CD4-positive, alpha-beta memory T cell (primary cell): ENCODE results near the gene CD300LF. TPM values are rescaled to one million over a fixed set of nuclear protein-coding genes. Genes with fewer than 3 reads are reported as not detected.

Source experiments
- CTCF ChIA-PET: fragments of 350-600 bp; sonication (Branson Sonifier 250); formaldehyde crosslinking; loops from one replicate; lab custom pipeline; 2021; ENCODE audit warnings: inconsistent platforms; ENCODE audit not compliant: partially characterized antibody; lab: Charles Lee
- POLR2A ChIA-PET: fragments of 350-600 bp; sonication (Branson Sonifier 250); formaldehyde crosslinking; loops from one replicate; lab custom pipeline; 2021; ENCODE audit not compliant: partially characterized antibody; lab: Charles Lee
- DNase-seq, 5 donors: peaks; one replicate each; pipeline versions ENCODE4 v3.0.0 to v3.0.0-alpha.2; 2020 to 2022; ENCODE audit warnings: mixed read lengths in 1 of 5
- H3K27ac ChIP-seq: one replicate; pipeline ENCODE4 v1.7.0; 2013; ENCODE audit warnings: low read depth, low read length
- H3K27me3 ChIP-seq: 2 replicates; pipeline ENCODE4 v1.7.0; 2013; ENCODE audit warnings: mild to moderate bottlenecking, low read length, moderate library complexity; ENCODE audit not compliant: insufficient read depth
- H3K36me3 ChIP-seq: 2 replicates; pipeline ENCODE4 v1.7.0; 2013; ENCODE audit warnings: mild to moderate bottlenecking, low read length, moderate library complexity; ENCODE audit not compliant: insufficient read depth
- H3K4me1 ChIP-seq: 2 replicates; pipeline ENCODE4 v1.7.0; 2013; ENCODE audit warnings: mild to moderate bottlenecking, low read length, moderate library complexity; ENCODE audit not compliant: insufficient read depth
- H3K4me3 ChIP-seq, 2 donors: one replicate each; pipeline ENCODE4 v1.7.0; 2013; ENCODE audit warnings: low read length in 2 of 2, mild to moderate bottlenecking in 1 of 2
- H3K9me3 ChIP-seq, 2 donors: one replicate each; pipeline ENCODE4 v1.7.0; 2013; ENCODE audit warnings: low read length in 2 of 2, control low read depth in 1 of 2; ENCODE audit not compliant: control insufficient read depth in 1 of 2
- H3K27ac Mint-ChIP-seq, 7 donors: one replicate each; pipeline ENCODE4 v1.8.0; 2020 to 2021; ENCODE audit warnings: mixed read lengths in 7 of 7, mild to moderate bottlenecking in 6 of 7, inconsistent platforms in 3 of 7, moderate library complexity in 3 of 7
- H3K27me3 Mint-ChIP-seq, 2 donors: one replicate each; pipeline ENCODE4 v1.8.0; 2020 to 2021; ENCODE audit warnings: mixed read lengths in 2 of 2
- H3K36me3 Mint-ChIP-seq, 2 donors: one replicate each; pipeline ENCODE4 v1.8.0; 2020 to 2021; ENCODE audit warnings: mixed read lengths in 2 of 2, inconsistent platforms in 1 of 2, mild to moderate bottlenecking in 1 of 2
- H3K4me1 Mint-ChIP-seq, 4 donors: one replicate each; pipeline ENCODE4 v1.8.0; 2020 to 2021; ENCODE audit warnings: mixed read lengths in 4 of 4, mild to moderate bottlenecking in 1 of 4
- H3K4me3 Mint-ChIP-seq, 8 donors: one replicate each; pipeline ENCODE4 v1.8.0; 2020 to 2021; ENCODE audit warnings: mixed read lengths in 8 of 8, mild to moderate bottlenecking in 7 of 8, moderate library complexity in 6 of 8, inconsistent platforms in 3 of 8
- H3K9me3 Mint-ChIP-seq, 8 donors: one replicate each; pipeline ENCODE4 v1.8.0; 2020 to 2021; ENCODE audit warnings: mixed read lengths in 8 of 8, mild to moderate bottlenecking in 5 of 8, inconsistent platforms in 3 of 8, moderate library complexity in 1 of 8
- intact Hi-C: fragments of 100-400 bp; cut with micrococcal nuclease; formaldehyde crosslinking; loops from one replicate; pipeline ENCODE4 v1.15.1; 2023
- polyA plus RNA-seq, 2 donors: library from polyadenylated mRNA; unstranded; fragments of 300-500 nt; fragmentation: Illumina TruSeq; gene quantifications; one replicate each; pipeline ENCODE4 v1.2.3, GENCODE V29; 2021
- total RNA-seq, 2 experiments: library from RNA; stranded (reverse); gene quantifications; one replicate each; pipeline ENCODE4 v1.2.3, GENCODE V29; 2021

CD300LF gene
- total and polyA plus RNA-seq, 4 experiments from 2014 or later = 0.23 TPM; not detected in 3

DNA sequence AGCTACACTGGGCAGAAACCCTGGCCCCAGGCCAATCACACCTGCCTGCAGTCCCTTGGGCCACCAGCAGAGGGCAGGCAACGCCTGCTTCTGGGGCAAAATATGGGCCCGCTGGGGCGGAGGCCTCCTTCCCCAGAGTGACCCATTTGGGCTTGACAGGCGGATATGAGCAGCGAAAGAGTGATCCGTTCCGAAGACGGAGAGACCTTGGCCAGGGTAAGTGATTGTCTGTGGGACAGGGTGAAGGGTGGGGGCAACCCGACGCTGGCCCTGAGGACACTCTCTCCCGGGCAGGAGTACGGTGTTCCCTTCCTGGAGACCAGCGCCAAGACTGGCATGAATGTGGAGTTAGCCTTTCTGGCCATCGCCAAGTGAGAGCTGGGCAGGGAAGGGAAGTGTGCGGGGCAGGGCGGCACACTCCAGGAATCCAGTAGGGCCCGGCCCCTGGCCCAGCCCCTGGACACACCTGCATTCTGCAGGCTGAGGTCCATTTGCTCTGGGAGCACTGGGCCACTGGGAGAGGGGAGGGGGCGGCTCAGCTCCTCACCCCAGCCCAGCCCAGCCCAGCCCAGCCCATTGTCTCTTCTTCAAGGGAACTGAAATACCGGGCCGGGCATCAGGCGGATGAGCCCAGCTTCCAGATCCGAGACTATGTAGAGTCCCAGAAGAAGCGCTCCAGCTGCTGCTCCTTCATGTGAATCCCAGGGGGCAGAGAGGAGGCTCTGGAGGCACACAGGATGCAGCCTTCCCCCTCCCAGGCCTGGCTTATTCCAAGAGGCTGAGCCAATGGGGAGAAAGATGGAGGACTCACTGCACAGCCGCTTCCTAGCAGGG lies 32.2 kb upstream of the CD300LF start:
- Histone ChIP-seq H3K4me1 (peaks cover 80% of the 10 kb centered on the region), H3K27me3 (no peaks in the 10 kb centered on the region), H3K27ac (peak overlapping the region; percentile 49), H3K9me3 (no peaks in the 10 kb centered on the region), H3K4me3 (no peak overlapping the region), H3K36me3 (no peaks in the 10 kb centered on the region)
- no peaks in the 10 kb centered on the region for H3K9me3 Mint-ChIP-seq
- ChIA-PET POLR2A (interaction anchor here (0.8 to 20.4 kb wide), 11 partner anchors 7 to 128 kb away, joined by 3 to 489 read pairs (median 10); partner anchors contain the start of genes FDXR, NAT9 and RAB37), CTCF (interaction anchor here (0.8 to 4.6 kb wide), 20 partner anchors 8 to 216 kb away, joined by 3 to 144 read pairs (median 6); partner anchors contain the start of genes FDXR, GRIN2C, NAT9 and RAB37)
- peak overlapping the region in 6 of 7 donors; percentile 74 to 92 (median 89) for H3K27ac Mint-ChIP-seq
- peaks cover 7 to 8% of the 10 kb centered on the region in 2 donors for H3K36me3 Mint-ChIP-seq
- H3K27me3 Mint-ChIP-seq = no peaks in the 10 kb centered on the region
- intact Hi-C loops = loop anchor here (1.0 kb wide), 3 partner anchors 25 to 120 kb away; no protein-coding TSS in a partner anchor
- DNase-seq = peak; percentile 77 to 86 (median 80)
- peak overlapping the region in 7 of 8 donors; percentile 63 to 89 (median 74) for H3K4me3 Mint-ChIP-seq
- H3K4me1 Mint-ChIP-seq = peaks cover 47 to 81% (median 65%) of the 10 kb centered on the region in 4 donors

DNA sequence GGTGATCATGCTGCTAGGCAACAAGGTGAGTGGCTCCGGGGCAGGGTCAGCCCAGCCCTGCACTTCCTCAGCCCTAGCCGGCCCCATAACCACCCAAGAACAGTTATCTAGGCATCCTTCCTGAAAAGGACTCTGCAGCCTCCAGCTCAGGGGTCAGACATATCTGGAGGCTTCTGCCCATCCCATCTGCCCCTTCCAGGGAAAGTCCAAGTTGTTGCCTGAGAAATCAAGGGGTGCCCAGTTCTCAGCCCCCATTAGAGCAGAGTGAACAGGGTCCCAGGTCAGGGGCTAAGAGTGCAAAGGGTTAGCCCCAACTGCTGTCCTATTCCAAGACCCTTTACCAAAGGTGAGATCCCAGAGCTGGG lies 31.6 kb upstream of the CD300LF start:
- Mint-ChIP-seq H3K27ac (peak overlapping the region in 6 of 7 donors; percentile 74 to 92 (median 89)), H3K27me3 (no peaks in the 10 kb centered on the region), H3K4me1 (peaks cover 48 to 81% (median 68%) of the 10 kb centered on the region in 4 donors), H3K9me3 (no peaks in the 10 kb centered on the region), H3K36me3 (peaks cover 2 to 3% of the 10 kb centered on the region in 2 donors), H3K4me3 (peak overlapping the region in 7 of 8 donors; percentile 12 to 89 (median 74))
- H3K9me3 ChIP-seq = no peaks in the 10 kb centered on the region
- H3K36me3 ChIP-seq = no peaks in the 10 kb centered on the region
- DNase-seq = no peak
- H3K27me3 ChIP-seq = no peaks in the 10 kb centered on the region
- intact Hi-C loops = loop anchor here (1.0 kb wide), 3 partner anchors 26 to 121 kb away; no protein-coding TSS in a partner anchor
- H3K4me1 ChIP-seq = peaks cover 86% of the 10 kb centered on the region
- ChIA-PET CTCF (interaction anchor here (0.9 to 4.6 kb wide), 11 partner anchors 8 to 119 kb away, joined by 3 to 144 read pairs (median 58); partner anchors contain the start of genes GRIN2C, NAT9 and RAB37), POLR2A (interaction anchor here (0.6 to 20.4 kb wide), 7 partner anchors 7 to 128 kb away, joined by 3 to 489 read pairs (median 12); partner anchors contain the start of genes FDXR, NAT9 and RAB37)
- no peak overlapping the region for H3K4me3 ChIP-seq
- H3K27ac ChIP-seq = peak overlapping the region; percentile 49

DNA sequence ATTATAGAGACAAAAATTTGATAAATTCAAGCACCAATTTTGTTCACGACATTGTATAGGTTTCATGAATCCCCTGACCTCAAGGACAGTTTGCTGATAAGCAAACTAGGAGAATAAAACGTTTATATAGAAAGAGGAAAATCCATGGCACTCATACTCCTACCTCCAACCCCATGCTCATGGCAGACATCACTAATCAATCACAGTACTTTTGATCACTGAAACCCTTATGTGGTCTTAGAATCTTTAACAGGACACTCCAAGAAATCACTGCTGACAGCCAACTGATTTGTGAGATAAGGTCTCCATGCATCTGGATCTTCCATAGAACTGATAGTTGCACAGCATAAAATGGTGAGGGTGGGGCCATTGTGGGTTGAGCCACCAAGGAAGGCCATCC lies 31.0 kb upstream of the CD300LF start:
- H3K27me3 ChIP-seq = no peaks in the 10 kb centered on the region
- H3K27ac ChIP-seq = peak overlapping the region; percentile 49
- Mint-ChIP-seq H3K4me3 (peak overlapping the region in 7 of 8 donors; percentile 72 to 91 (median 79)), H3K4me1 (peaks cover 54 to 87% (median 74%) of the 10 kb centered on the region in 4 donors), H3K36me3 (peaks cover 2 to 3% of the 10 kb centered on the region in 2 donors), H3K27me3 (no peaks in the 10 kb centered on the region), H3K9me3 (no peaks in the 10 kb centered on the region), H3K27ac (peak overlapping the region in 6 of 7 donors; percentile 88 to 95 (median 89))
- no peak for DNase-seq
- intact Hi-C loops = loop anchor here (1.0 kb wide), 3 partner anchors 27 to 122 kb away; no protein-coding TSS in a partner anchor
- H3K4me3 ChIP-seq = peak overlapping the region in 1 of 2 donors; percentile 30
- CTCF ChIA-PET = interaction anchor here (1.6 to 4.6 kb wide), 9 partner anchors 7 to 120 kb away, joined by 5 to 144 read pairs (median 59); partner anchors contain the start of genes GRIN2C, NAT9 and RAB37
- H3K4me1 ChIP-seq = peaks cover 92% of the 10 kb centered on the region
- H3K36me3 ChIP-seq = no peaks in the 10 kb centered on the region
- H3K9me3 ChIP-seq = no peaks in the 10 kb centered on the region
- POLR2A ChIA-PET = interaction anchor here (0.6 to 20.4 kb wide), 4 partner anchors 9 to 129 kb away, joined by 3 to 489 read pairs (median 110); partner anchors contain the start of genes FDXR and NAT9

DNA sequence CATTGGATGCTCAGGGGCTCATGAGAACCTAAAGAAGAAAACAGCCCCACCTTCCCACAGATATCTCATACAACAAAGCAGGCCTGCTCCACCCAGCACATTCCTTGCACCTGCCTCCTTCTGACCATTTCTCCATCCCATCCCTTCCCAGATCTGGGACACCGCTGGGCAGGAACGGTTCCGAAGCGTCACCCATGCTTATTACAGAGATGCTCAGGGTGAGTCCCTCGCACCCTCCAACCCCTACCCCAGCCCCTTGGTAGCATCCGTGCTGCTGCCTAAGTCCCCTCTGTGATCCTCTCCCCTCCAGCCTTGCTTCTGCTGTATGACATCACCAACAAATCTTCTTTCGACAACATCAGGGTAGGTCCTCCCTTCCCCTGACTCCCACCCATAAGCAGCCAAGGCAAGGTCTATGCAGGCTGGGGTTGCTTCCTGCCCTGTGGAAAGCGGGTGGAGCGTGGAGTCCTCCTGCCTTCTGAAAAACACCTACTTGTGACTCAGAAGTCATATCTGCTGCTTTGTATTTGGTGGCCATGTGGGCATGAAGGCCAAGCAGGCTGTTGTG lies 30.3 kb upstream of the CD300LF start:
- H3K36me3 Mint-ChIP-seq = peaks cover 3% of the 10 kb centered on the region in 2 donors
- ChIA-PET POLR2A (interaction anchor here (0.6 to 9.1 kb wide), 18 partner anchors 8 to 276 kb away, joined by 3 to 195 read pairs (median 5); partner anchors contain the start of gene NAT9), CTCF (interaction anchor here (0.8 to 8.2 kb wide), 10 partner anchors 9 to 120 kb away, joined by 3 to 136 read pairs (median 11); partner anchors contain the start of gene NAT9)
- Histone ChIP-seq H3K4me1 (peaks cover 99% of the 10 kb centered on the region), H3K27me3 (no peaks in the 10 kb centered on the region), H3K36me3 (no peaks in the 10 kb centered on the region), H3K4me3 (peak overlapping the region in 1 of 2 donors; percentile 30), H3K9me3 (no peaks in the 10 kb centered on the region), H3K27ac (peak overlapping the region; percentile 49)
- H3K4me1 Mint-ChIP-seq = peaks cover 55 to 94% (median 78%) of the 10 kb centered on the region in 4 donors
- no peaks in the 10 kb centered on the region for H3K9me3 Mint-ChIP-seq
- intact Hi-C loops = loop anchor here (1.0 kb wide), 1 partner anchor 37 kb away; no protein-coding TSS in a partner anchor
- DNase-seq = peak in 1 of 5 donors; percentile 46
- peak overlapping the region in 6 of 7 donors; percentile 88 to 96 (median 90) for H3K27ac Mint-ChIP-seq
- no peaks in the 10 kb centered on the region for H3K27me3 Mint-ChIP-seq
- peak overlapping the region; percentile 72 to 91 (median 80) for H3K4me3 Mint-ChIP-seq

DNA sequence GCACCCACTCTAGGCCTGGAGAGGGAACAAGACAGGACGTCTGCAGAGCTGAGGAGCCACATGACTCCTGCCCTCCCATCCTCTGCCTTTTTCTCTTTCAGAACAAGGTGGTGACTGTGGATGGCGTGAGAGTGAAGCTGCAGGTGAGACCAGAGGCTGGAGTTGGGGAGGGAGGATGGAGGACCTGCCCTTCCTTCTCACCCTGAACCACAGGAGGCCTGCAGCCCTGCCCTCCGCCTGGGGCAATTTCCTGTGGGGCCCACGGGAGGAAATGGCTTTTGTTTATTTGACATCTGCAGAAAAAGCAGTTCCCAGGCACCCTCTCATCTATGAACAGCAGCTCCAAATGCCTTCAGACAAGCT lies 29.4 kb upstream of the CD300LF start:
- Histone ChIP-seq H3K9me3 (no peaks in the 10 kb centered on the region), H3K27ac (peak overlapping the region; percentile 49), H3K4me1 (peaks cover 95% of the 10 kb centered on the region), H3K36me3 (no peaks in the 10 kb centered on the region), H3K27me3 (no peaks in the 10 kb centered on the region), H3K4me3 (peak overlapping the region; percentile 20 to 30)
- Mint-ChIP-seq H3K4me1 (peaks cover 54 to 95% (median 75%) of the 10 kb centered on the region in 4 donors), H3K9me3 (no peaks in the 10 kb centered on the region), H3K27ac (peak overlapping the region in 6 of 7 donors; percentile 88 to 96 (median 90)), H3K27me3 (no peaks in the 10 kb centered on the region), H3K36me3 (peaks cover 3 to 4% of the 10 kb centered on the region in 2 donors), H3K4me3 (peak overlapping the region; percentile 72 to 91 (median 79))
- ChIA-PET POLR2A (interaction anchor here (0.6 to 9.1 kb wide), 20 partner anchors 9 to 275 kb away, joined by 3 to 195 read pairs (median 5); partner anchors contain the start of genes FDXR and NAT9), CTCF (interaction anchor here (0.8 to 8.2 kb wide), 12 partner anchors 10 to 123 kb away, joined by 3 to 136 read pairs (median 8); partner anchors contain the start of gene NAT9)
- DNase-seq = peak in 4 of 5 donors; percentile 46 to 58 (median 57)
- intact Hi-C loops = loop anchor here (1.0 kb wide), 1 partner anchor 38 kb away; no protein-coding TSS in a partner anchor

DNA sequence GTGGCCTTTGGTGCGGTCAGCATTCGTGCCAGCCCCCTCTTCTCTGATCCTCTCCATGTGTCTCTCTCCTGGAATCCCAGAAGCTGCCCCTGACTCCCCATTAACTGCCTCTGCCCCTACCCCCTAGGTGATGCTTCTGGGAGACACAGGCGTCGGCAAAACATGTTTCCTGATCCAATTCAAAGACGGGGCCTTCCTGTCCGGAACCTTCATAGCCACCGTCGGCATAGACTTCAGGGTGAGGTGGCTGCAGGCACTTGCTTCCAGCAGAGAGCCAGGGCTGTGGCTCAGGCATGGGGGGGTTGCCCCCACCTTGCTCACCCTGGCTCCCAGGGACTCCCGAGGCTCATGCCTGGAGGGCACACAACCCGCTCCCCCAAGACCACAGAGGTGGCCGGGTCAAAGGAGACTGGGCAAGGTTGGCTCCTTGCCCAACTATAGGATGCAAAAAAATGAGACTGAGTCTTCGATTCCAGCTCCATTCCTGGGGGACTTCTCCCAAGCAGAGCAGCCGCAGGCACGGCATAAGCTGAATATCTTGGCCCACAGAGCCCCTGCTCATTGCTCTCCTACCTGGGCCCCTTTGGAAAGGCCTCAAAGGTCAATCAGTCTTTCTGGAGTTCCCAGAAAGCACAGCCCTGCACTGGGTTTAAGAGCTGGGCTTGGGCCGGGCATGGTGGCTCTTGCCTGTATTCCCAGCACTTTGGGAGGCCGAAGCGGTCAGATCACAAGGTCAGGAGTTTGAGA lies 28.1 kb upstream of the CD300LF start:
- Mint-ChIP-seq H3K27ac (peak overlapping the region in 6 of 7 donors; percentile 84 to 96 (median 94)), H3K4me1 (peaks cover 52 to 89% (median 69%) of the 10 kb centered on the region in 4 donors), H3K27me3 (no peaks in the 10 kb centered on the region), H3K4me3 (peak overlapping the region in 6 of 8 donors; percentile 72 to 91 (median 82)), H3K36me3 (peaks cover 3 to 4% of the 10 kb centered on the region in 2 donors), H3K9me3 (no peaks in the 10 kb centered on the region)
- no peak for DNase-seq
- intact Hi-C loops = no loop called here
- Histone ChIP-seq H3K36me3 (no peaks in the 10 kb centered on the region), H3K9me3 (no peaks in the 10 kb centered on the region), H3K4me3 (no peak overlapping the region), H3K4me1 (peaks cover 89% of the 10 kb centered on the region), H3K27me3 (no peaks in the 10 kb centered on the region), H3K27ac (peak overlapping the region; percentile 49)
- CTCF ChIA-PET = interaction anchor here (1.6 to 8.2 kb wide), 7 partner anchors 11 to 124 kb away, joined by 4 to 136 read pairs (median 19); partner anchors contain the start of gene NAT9
- POLR2A ChIA-PET = interaction anchor here (1.3 to 9.1 kb wide), 7 partner anchors 10 to 131 kb away, joined by 3 to 195 read pairs (median 12); partner anchors contain the start of genes FDXR and NAT9
